Panc1 (cell line): ENCODE data around the gene XYLT1. TPM values are rescaled to one million over a fixed set of nuclear protein-coding genes. Genes with fewer than 3 reads are reported as not detected.

ENCODE experiments used
- ATAC-seq: fragments of 200-7000 bp; cut with Tn5 transposase; 2 replicates; pipeline ENCODE4 v1.9.1; 2020; ENCODE audit warnings: mild to moderate bottlenecking, moderate library complexity
- BruUV-seq: library from RNA; stranded (reverse); fragments of 400-500 nt; replicated peaks from 2 replicates; lab custom pipeline; 2021; lab: Mats Ljungman, UMichigan
- CTCF ChIA-PET: fragments of 300-600 bp; sonication (Branson Sonifier 250); formaldehyde crosslinking; loops from one replicate; lab custom pipeline; 2022; ENCODE audit warnings: antibody characterized with exemption; lab: Charles Lee
- POLR2A ChIA-PET: fragments of 300-600 bp; sonication (Branson Sonifier 250); formaldehyde crosslinking; loops from one replicate; lab custom pipeline; 2022; ENCODE audit warnings: antibody characterized with exemption; lab: Charles Lee
- DNase-seq: peaks from one replicate; pipeline ENCODE4 v3.0.0-alpha.2; 2010; ENCODE audit warnings: low read depth, low spot score
- H3K27ac ChIP-seq: 2 replicates; pipeline ENCODE4 v1.5.1; 2011; ENCODE audit warnings: mild to moderate bottlenecking, low read length, inconsistent platforms
- H3K27me3 ChIP-seq: fragments of 200-500 bp; sonication (Bioruptor generic); 2 replicates; pipeline ENCODE4 v1.6.0; 2014; ENCODE audit warnings: low read length, inconsistent platforms; ENCODE audit not compliant: control insufficient read depth, insufficient read depth
- H3K36me3 ChIP-seq: fragments of 200-500 bp; sonication (Bioruptor generic); 2 replicates; pipeline ENCODE4 v1.5.1; 2014; ENCODE audit warnings: inconsistent platforms, mild to moderate bottlenecking, low read length, moderate library complexity; ENCODE audit not compliant: control insufficient read depth, insufficient read depth
- H3K4me1 ChIP-seq: 2 replicates; pipeline ENCODE4 v1.5.1; 2011; ENCODE audit warnings: inconsistent platforms, mild to moderate bottlenecking, low read length, moderate library complexity; ENCODE audit not compliant: control insufficient read depth, insufficient read depth
- H3K4me3 ChIP-seq, 2 experiments: 2 replicates each; pipeline ENCODE4 v1.5.1; 2011 to 2012; ENCODE audit warnings: low read depth in 2 of 2, low read length in 2 of 2, mild to moderate bottlenecking in 2 of 2, inconsistent platforms in 1 of 2, moderate library complexity in 1 of 2
- H3K9me3 ChIP-seq: fragments of 200-500 bp; sonication (Bioruptor generic); 2 replicates; pipeline ENCODE4 v1.5.1; 2014; ENCODE audit warnings: low read depth, mild to moderate bottlenecking, inconsistent platforms, low read length, moderate library complexity; ENCODE audit not compliant: control insufficient read depth, insufficient read depth
- CTCF ChIP-seq: fragments of 450-650 bp; IDR thresholded peaks from 2 replicates; pipeline ENCODE4 v1.5.1; 2017; ENCODE audit warnings: mild to moderate bottlenecking
- POLR2AphosphoS5 ChIP-seq: IDR thresholded peaks from 2 replicates; pipeline ENCODE4 v1.6.1; 2012; ENCODE audit warnings: mild to moderate bottlenecking, low read depth, low read length, moderate library complexity
- REST ChIP-seq, 2 experiments: IDR thresholded peaks; 2 replicates each; pipeline ENCODE4 v1.6.1; 2011 to 2012; ENCODE audit warnings: low read depth in 2 of 2, control low read depth in 1 of 2, low read length in 1 of 2, mild to moderate bottlenecking in 1 of 2, moderate library complexity in 1 of 2; ENCODE audit not compliant: insufficient read depth in 1 of 2
- SIN3A ChIP-seq: IDR thresholded peaks from 2 replicates; pipeline ENCODE4 v1.6.1; 2012; ENCODE audit warnings: low read depth, mild to moderate bottlenecking, low read length, moderate library complexity, borderline replicate concordance; ENCODE audit not compliant: insufficient read depth
- TCF7L2 ChIP-seq: IDR thresholded peaks from 2 replicates; pipeline ENCODE4 v1.6.1; 2011; ENCODE audit warnings: mild to moderate bottlenecking, low read depth, low read length, inconsistent platforms
- in situ Hi-C: cut with HindIII; loops from 2 replicates; pipeline ENCODE4 v1.10.0; 2016; ENCODE audit warnings: low sequenced_read_pairs, low pct_unique_long_range_greater_than_20kb
- intact Hi-C: fragments of 100-400 bp; cut with micrococcal nuclease; formaldehyde crosslinking; loops from one replicate; pipeline ENCODE4 v1.10.0; 2022; ENCODE audit not compliant: unreplicated experiment
- total RNA-seq: library from RNA; stranded (reverse); gene quantifications from one replicate; pipeline ENCODE4 v1.2.1, GENCODE V29; 2021; ENCODE audit not compliant: unreplicated experiment

XYLT1 gene
- total RNA-seq, 1 experiment from 2014 or later, result 0.62 TPM

- CTCF ChIA-PET, result no interaction called here
- intact Hi-C loops (no loop called here), in situ Hi-C loops (no loop called here)
- peaks cover 15% of the 10 kb centered on the region for H3K27me3 ChIP-seq
- ATAC-seq (no peak), DNase-seq (no peak)
- no peak overlapping the region for H3K4me3 ChIP-seq
- no peaks in the 10 kb centered on the region for H3K4me1 ChIP-seq
- TF ChIP-seq CTCF, result no peak
- TF ChIP-seq POLR2AphosphoS5, result no peak
- no peak for TF ChIP-seq TCF7L2
- no peak for TF ChIP-seq REST (IDR thresholded peaks at IDR 0.05; ENCODE audit: insufficient read depth in 1 of 2, low read depth in 2 of 2, low read length in 1 of 2)
- no peak for TF ChIP-seq SIN3A
- no peaks in the 10 kb centered on the region for H3K36me3 ChIP-seq
- no peak overlapping the region for H3K27ac ChIP-seq
- no TSS peak for BruUV-seq
- POLR2A ChIA-PET, result no interaction called here
- H3K9me3 ChIP-seq, result no peaks in the 10 kb centered on the region
These were observed 93.1 kb downstream of the XYLT1 start for GRCh38 chr16:17377360-17378324.

GRCh38 chr16:17375461-17376304 is 95.1 kb downstream of the XYLT1 start:
- POLR2A ChIA-PET, result no interaction called here

More at GRCh38 chr16:17375461-17376304, 95.1 kb downstream of the XYLT1 start:
- ATAC-seq (0 out of 2 replicates have a peak, but pooled peaks have one; percentile 56), DNase-seq (no peak)
- H3K27me3 ChIP-seq, result peaks cover 13% of the 10 kb centered on the region
- no peak overlapping the region for H3K27ac ChIP-seq
- BruUV-seq, result no TSS peak
- intact Hi-C loops (no loop called here), in situ Hi-C loops (no loop called here)
- H3K36me3 ChIP-seq, result no peaks in the 10 kb centered on the region
- H3K4me3 ChIP-seq, result no peak overlapping the region
- H3K9me3 ChIP-seq, result no peaks in the 10 kb centered on the region
- TF ChIP-seq SIN3A (no peak), TCF7L2 (no peak)
- CTCF ChIA-PET, result no interaction called here
- no peaks in the 10 kb centered on the region for H3K4me1 ChIP-seq
